ENCODE data around the gene EPAS1. TPM values are rescaled to one million over a fixed set of nuclear protein-coding genes. Genes with fewer than 3 reads are reported as not detected.

Gene EPAS1
- total and polyA plus RNA-seq, 9 of the 15 experiments (the other 6 are each of a cell fraction or from before 2014, with no cell fraction given): 0.25 to 11.2 (median 4.1) TPM

DNA sequence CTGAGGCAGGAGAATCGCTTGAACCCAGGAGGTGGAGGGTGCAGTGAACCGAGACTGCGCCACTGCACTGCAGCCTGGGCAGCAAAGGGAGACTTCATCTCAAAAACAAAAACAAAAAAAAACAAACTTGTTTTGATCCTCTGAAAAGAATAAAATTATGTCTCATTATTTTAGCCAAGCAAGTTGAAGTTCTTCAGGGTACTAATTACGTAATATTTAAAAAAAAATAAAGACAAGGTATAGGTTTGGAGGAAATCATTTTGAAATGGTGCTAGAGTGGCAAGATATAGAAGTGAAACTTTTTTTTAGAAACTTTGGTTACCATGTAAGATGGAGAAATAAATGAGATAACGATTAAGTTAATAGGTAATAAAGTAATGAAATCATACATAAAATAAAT, 127.7 kb downstream of the EPAS1 start:
- no peak for FAIRE-seq
- WGBS (ENCODE audit: insufficient coverage, low coverage, missing lambda C conversion rate): 56% methylated on average over 4 of the region's 5 CpGs
- intact Hi-C loops (cut with micrococcal nuclease): no loop called here

More for the DNA sequence above, 127.7 kb downstream of the EPAS1 start:
- H3K9me1 ChIP-seq (ENCODE audit: control insufficient read depth, insufficient read depth, low read length): no peaks in the 10 kb centered on the region
- H3K9ac ChIP-seq (ENCODE audit: insufficient read depth in 1 of 2, low read depth in 2 of 2, low read length in 2 of 2): no peak overlapping the region
- peaks cover 83% of the 10 kb centered on the region for H3K79me2 ChIP-seq (ENCODE audit: control insufficient read depth, insufficient read depth, low read length)
- in situ Hi-C loops (cut with MboI): no loop called here
- H3K4me3 ChIP-seq: no peak overlapping the region
- H3K9me3 ChIP-seq (replicated peaks; ENCODE audit: control insufficient read depth, insufficient read depth, low read depth, low read length): no peaks in the 10 kb centered on the region; the same call in 1 of the 2 replicates
- no peak overlapping the region for H3K4me2 ChIP-seq (ENCODE audit: insufficient read depth, low read length)
- TSS peak; percentile 3 for BruUV-seq (replicated peaks)
- DNase-seq (ENCODE audit: extremely low read depth in 1 of 4, low spot score in 3 of 4) (no peak), ATAC-seq (no peak)
- peaks cover 0 to 9% of the 10 kb centered on the region in 2 experiments; a peak in 1 of 5 replicates for H3K4me1 ChIP-seq (replicated peaks in 1 of 2; ENCODE audit: control insufficient read depth in 2 of 2, insufficient read depth in 2 of 2, low read length in 2 of 2)
- POLR2A ChIA-PET: no interaction called here
- H4K20me1 ChIP-seq (replicated peaks; ENCODE audit: control insufficient read depth, insufficient read depth, low read length): no peaks in the 10 kb centered on the region
- H3K27me3 ChIP-seq (ENCODE audit: control insufficient read depth in 2 of 2, insufficient read depth in 2 of 2, low read length in 2 of 2): no peaks in the 10 kb centered on the region
- H3K27ac ChIP-seq (ENCODE audit: extremely low read depth, low read depth, low read length): no peak overlapping the region
- no peak overlapping the region for H2AFZ ChIP-seq (ENCODE audit: low read depth, low read length)
- CTCF ChIA-PET (ENCODE audit: low intra/inter-chr PET ratio): no interaction called here
- peaks cover 7% of the 10 kb centered on the region; the same call in 1 of the 3 replicates for H3K36me3 ChIP-seq (ENCODE audit: control insufficient read depth, insufficient read depth, low read length)
- TF ChIP-seq LARP7 (IDR thresholded peaks at IDR 0.05) (no peak), CEBPB (tag; IDR thresholded peaks at IDR 0.05) (peak; percentile 69), WHSC1 (IDR thresholded peaks at IDR 0.05; ENCODE audit: low read length) (no peak), NEUROD1 (IDR thresholded peaks at IDR 0.05; ENCODE audit: borderline replicate concordance, low read depth, low read length, partially characterized antibody) (no peak), SUPT5H (IDR thresholded peaks at IDR 0.05) (no peak), CEBPG (CRISPR knock-in tag; IDR thresholded peaks at IDR 0.05) (no peak), CEBPG (tag; conservative IDR thresholded peaks at IDR 0.05 in 1 of 2, IDR thresholded peaks at IDR 0.05 in 1 of 2) (peak; percentile 28 to 72; a peak in 2 of 4 replicates), FOSL1 (tag; conservative IDR thresholded peaks at IDR 0.05) (no peak), POU5F1 (IDR thresholded peaks at IDR 0.05; ENCODE audit: borderline replicate concordance, low read depth, low read length, partially characterized antibody) (no peak)
- TF ChIP-seq, protein P1, sequence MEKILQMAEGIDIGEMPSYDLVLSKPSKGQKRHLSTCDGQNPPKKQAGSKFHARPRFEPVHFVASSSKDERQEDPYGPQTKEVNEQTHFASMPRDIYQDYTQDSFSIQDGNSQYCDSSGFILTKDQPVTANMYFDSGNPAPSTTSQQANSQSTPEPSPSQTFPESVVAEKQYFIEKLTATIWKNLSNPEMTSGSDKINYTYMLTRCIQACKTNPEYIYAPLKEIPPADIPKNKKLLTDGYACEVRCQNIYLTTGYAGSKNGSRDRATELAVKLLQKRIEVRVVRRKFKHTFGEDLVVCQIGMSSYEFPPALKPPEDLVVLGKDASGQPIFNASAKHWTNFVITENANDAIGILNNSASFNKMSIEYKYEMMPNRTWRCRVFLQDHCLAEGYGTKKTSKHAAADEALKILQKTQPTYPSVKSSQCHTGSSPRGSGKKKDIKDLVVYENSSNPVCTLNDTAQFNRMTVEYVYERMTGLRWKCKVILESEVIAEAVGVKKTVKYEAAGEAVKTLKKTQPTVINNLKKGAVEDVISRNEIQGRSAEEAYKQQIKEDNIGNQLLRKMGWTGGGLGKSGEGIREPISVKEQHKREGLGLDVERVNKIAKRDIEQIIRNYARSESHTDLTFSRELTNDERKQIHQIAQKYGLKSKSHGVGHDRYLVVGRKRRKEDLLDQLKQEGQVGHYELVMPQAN (IDR thresholded peaks at IDR 0.05; ENCODE audit: borderline replicate concordance): no peak
